ENCODE data around the gene UCP1. TPM values are rescaled to one million over a fixed set of nuclear protein-coding genes. Genes with fewer than 3 reads are reported as not detected.
"Not testable (repeated sequence)": the region's sequence is repeated elsewhere in the genome, so short reads cannot be mapped to it uniquely, and the experiment has no call there.

The UCP1 gene
- polyA plus RNA-seq, 3 donors from 2014 or later = not detected

GRCh38 chr4:140513765-140514164, 55.0 kb downstream of the UCP1 start:
- not testable (repeated sequence) for DNase-seq, H3K4me1 Mint-ChIP-seq, H3K4me3 Mint-ChIP-seq, H3K36me3 Mint-ChIP-seq, H3K27ac Mint-ChIP-seq
- H3K27me3 Mint-ChIP-seq (ENCODE audit: low read depth in 3 of 3) = peaks cover 8 to 26% (median 16%) of the 10 kb centered on the region in 3 donors
- H3K9me3 Mint-ChIP-seq = peaks cover 0 to 12% (median 0%) of the 10 kb centered on the region in 6 donors

Other genes with a start within 250 kb of the UCP1 start
- 10 to 100 TPM; 31.5 to 68.7 (median 36.7) TPM for gene SCOC, start 195.3 kb downstream of the UCP1 start, polyA plus RNA-seq
- not detected for gene CLGN, start 141.3 kb downstream of the UCP1 start, polyA plus RNA-seq
- not detected for gene MGAT4D, start 70.7 kb downstream of the UCP1 start, polyA plus RNA-seq
- gene ELMOD2, start 44.8 kb downstream of the UCP1 start, polyA plus RNA-seq = 10 to 100 TPM in 1 of 3 donors, 1 to 10 TPM in 2; 4.6 to 14.3 (median 9.4) TPM
- 1 to 10 TPM in 1 of 3 donors, under 1 TPM in 2; 0.21 to 1.1 (median 0.22) TPM for gene TBC1D9, start 187.4 kb upstream of the UCP1 start, polyA plus RNA-seq